ENCODE results near the gene DBT. TPM values are rescaled to one million over a fixed set of nuclear protein-coding genes. Genes with fewer than 3 reads are reported as not detected.
"Not testable (repeated sequence)": the region's sequence is repeated elsewhere in the genome, so short reads cannot be mapped to it uniquely, and the experiment has no call there.

The DBT gene
- 6.1 TPM in 2 replicates for polyA plus RNA-seq (2013)

- H4K8ac ChIP-seq (ENCODE audit: low read depth, low read length) = peak within 1 kb of the TSS; percentile 91
- H3K14ac ChIP-seq (ENCODE audit: low read length) = peak within 1 kb of the TSS; percentile 83
- H2BK12ac ChIP-seq (ENCODE audit: low read length) = no peak within 1 kb of the TSS
- peak within 1 kb of the TSS; percentile 64 for H4K91ac ChIP-seq (ENCODE audit: low read depth, low read length)
- H2BK5ac ChIP-seq (ENCODE audit: low read depth, low read length, poor library complexity) = peak within 1 kb of the TSS; percentile 24
- H3K27me3 ChIP-seq (ENCODE audit: insufficient read depth, low read length) = no peaks in the 10 kb centered on the region
- peak within 1 kb of the TSS; percentile 41 for H3K4ac ChIP-seq (ENCODE audit: low read depth, low read length)
- peak; percentile 95 to 96 for DNase-seq
- peaks cover 6% of the 10 kb centered on the region for H3K79me2 ChIP-seq (ENCODE audit: control insufficient read depth, insufficient read depth, low read length, poor library complexity)
- no peaks in the 10 kb centered on the region for H3K9me3 ChIP-seq (ENCODE audit: insufficient read depth, low read depth, low read length)
- peak within 1 kb of the TSS; percentile 98 for H3K4me3 ChIP-seq (ENCODE audit: low read depth, low read length)
- H3K79me1 ChIP-seq (ENCODE audit: low read length) = peaks cover 5% of the 10 kb centered on the region
- peak within 1 kb of the TSS; percentile 62 for H3K18ac ChIP-seq (ENCODE audit: low read length)
- peak within 1 kb of the TSS; percentile 53 for H2AFZ ChIP-seq (ENCODE audit: insufficient read depth, low read length, poor library complexity)
- WGBS (ENCODE audit: extremely low coverage, insufficient coverage, insufficient read length) = no CpG with 5 or more reads among the region's 31 CpGs
- no peak within 1 kb of the TSS for H2AK5ac ChIP-seq (ENCODE audit: low read length)
- H3K27ac ChIP-seq (ENCODE audit: low read depth, low read length) = peak within 1 kb of the TSS; percentile 41
- H3K9ac ChIP-seq (ENCODE audit: low read length) = peak within 1 kb of the TSS; percentile 99
- H2BK120ac ChIP-seq (ENCODE audit: insufficient read depth, low read length, poor library complexity) = peak within 1 kb of the TSS; percentile 19
- no peak within 1 kb of the TSS for H3K23ac ChIP-seq (ENCODE audit: low read length)
- peak within 1 kb of the TSS; percentile 76 for H3K4me2 ChIP-seq (ENCODE audit: low read length)
- H3K36me3 ChIP-seq (ENCODE audit: control insufficient read depth in 1 of 2, insufficient read depth in 2 of 2, low read length in 2 of 2) = no peaks in the 10 kb centered on the region
- peaks cover 0 to 5% of the 10 kb centered on the region in 2 experiments for H3K4me1 ChIP-seq (ENCODE audit: control insufficient read depth in 1 of 2, insufficient read depth in 2 of 2, low read length in 2 of 2)
- peak within 1 kb of the TSS; percentile 54 for H4K12ac ChIP-seq (ENCODE audit: low read depth, low read length)
These were observed at the start of gene DBT for GRCh38 chr1:100249537-100250257. Gene DBT, minus strand, starts transcription at chr1:100249834. Its CDS starts 14 bp downstream, at chr1:100249820.

GRCh38 chr1:100298512-100298911 is 48.9 kb upstream of the DBT start:
- Histone ChIP-seq H4K12ac (ENCODE audit: low read depth, low read length) (no peak overlapping the region), H2BK5ac (ENCODE audit: low read depth, low read length, poor library complexity) (no peak overlapping the region), H3K9me3 (ENCODE audit: insufficient read depth, low read depth, low read length) (no peaks in the 10 kb centered on the region), H4K91ac (ENCODE audit: low read depth, low read length) (no peak overlapping the region), H3K79me2 (ENCODE audit: control insufficient read depth, insufficient read depth, low read length, poor library complexity) (no peaks in the 10 kb centered on the region), H2AK5ac (ENCODE audit: low read length) (no peak overlapping the region), H4K8ac (ENCODE audit: low read depth, low read length) (no peak overlapping the region), H3K18ac (ENCODE audit: low read length) (no peak overlapping the region), H3K14ac (ENCODE audit: low read length) (no peak overlapping the region), H3K9ac (ENCODE audit: low read length) (no peak overlapping the region), H2AFZ (ENCODE audit: insufficient read depth, low read length, poor library complexity) (no peak overlapping the region), H3K4me3 (ENCODE audit: low read depth, low read length) (no peak overlapping the region), H3K23ac (ENCODE audit: low read length) (no peak overlapping the region), H2BK12ac (ENCODE audit: low read length) (no peak overlapping the region), H3K36me3 (ENCODE audit: control insufficient read depth in 1 of 2, insufficient read depth in 2 of 2, low read length in 2 of 2) (no peaks in the 10 kb centered on the region), H3K79me1 (ENCODE audit: low read length) (no peaks in the 10 kb centered on the region), H2BK120ac (ENCODE audit: insufficient read depth, low read length, poor library complexity) (no peak overlapping the region), H3K4me2 (ENCODE audit: low read length) (no peak overlapping the region), H3K4ac (ENCODE audit: low read depth, low read length) (no peak overlapping the region), H3K27ac (ENCODE audit: low read depth, low read length) (no peak overlapping the region), H3K27me3 (ENCODE audit: insufficient read depth, low read length) (no peaks in the 10 kb centered on the region), H3K4me1 (ENCODE audit: control insufficient read depth in 1 of 2, insufficient read depth in 2 of 2, low read length in 2 of 2) (no peaks in the 10 kb centered on the region)
- DNase-seq = no peak
- WGBS (ENCODE audit: extremely low coverage, insufficient coverage, insufficient read length) = no CpG with 5 or more reads among the region's 4 CpGs

- not testable (repeated sequence) for H4K8ac ChIP-seq (ENCODE audit: low read depth, low read length); DNase-seq; H3K36me3 ChIP-seq (ENCODE audit: control insufficient read depth in 1 of 2, insufficient read depth in 2 of 2, low read length in 2 of 2); H2BK120ac ChIP-seq (ENCODE audit: insufficient read depth, low read length, poor library complexity); H3K79me1 ChIP-seq (ENCODE audit: low read length); H4K91ac ChIP-seq (ENCODE audit: low read depth, low read length); H3K27me3 ChIP-seq (ENCODE audit: insufficient read depth, low read length); H2BK5ac ChIP-seq (ENCODE audit: low read depth, low read length, poor library complexity); H3K4me1 ChIP-seq (ENCODE audit: control insufficient read depth in 1 of 2, insufficient read depth in 2 of 2, low read length in 2 of 2); H3K9me3 ChIP-seq (ENCODE audit: insufficient read depth, low read depth, low read length); H3K79me2 ChIP-seq (ENCODE audit: control insufficient read depth, insufficient read depth, low read length, poor library complexity); H4K12ac ChIP-seq (ENCODE audit: low read depth, low read length); H3K9ac ChIP-seq (ENCODE audit: low read length); H2AFZ ChIP-seq (ENCODE audit: insufficient read depth, low read length, poor library complexity); H3K4me2 ChIP-seq (ENCODE audit: low read length); H2AK5ac ChIP-seq (ENCODE audit: low read length); H3K4ac ChIP-seq (ENCODE audit: low read depth, low read length); H3K23ac ChIP-seq (ENCODE audit: low read length); H3K27ac ChIP-seq (ENCODE audit: low read depth, low read length); H3K18ac ChIP-seq (ENCODE audit: low read length); H3K14ac ChIP-seq (ENCODE audit: low read length); H2BK12ac ChIP-seq (ENCODE audit: low read length); H3K4me3 ChIP-seq (ENCODE audit: low read depth, low read length)
These were observed 47.4 kb upstream of the DBT start for GRCh38 chr1:100296997-100297396.

- Histone ChIP-seq H3K4ac (ENCODE audit: low read depth, low read length) (no peak overlapping the region), H4K12ac (ENCODE audit: low read depth, low read length) (no peak overlapping the region), H3K23ac (ENCODE audit: low read length) (no peak overlapping the region), H2BK5ac (ENCODE audit: low read depth, low read length, poor library complexity) (no peak overlapping the region), H2AFZ (ENCODE audit: insufficient read depth, low read length, poor library complexity) (no peak overlapping the region), H3K18ac (ENCODE audit: low read length) (no peak overlapping the region), H3K9me3 (ENCODE audit: insufficient read depth, low read depth, low read length) (no peaks in the 10 kb centered on the region), H3K79me1 (ENCODE audit: low read length) (no peaks in the 10 kb centered on the region), H2AK5ac (ENCODE audit: low read length) (no peak overlapping the region), H3K27me3 (ENCODE audit: insufficient read depth, low read length) (no peaks in the 10 kb centered on the region), H3K4me1 (ENCODE audit: control insufficient read depth in 1 of 2, insufficient read depth in 2 of 2, low read length in 2 of 2) (no peaks in the 10 kb centered on the region), H2BK12ac (ENCODE audit: low read length) (no peak overlapping the region), H3K4me3 (ENCODE audit: low read depth, low read length) (no peak overlapping the region), H2BK120ac (ENCODE audit: insufficient read depth, low read length, poor library complexity) (no peak overlapping the region), H4K8ac (ENCODE audit: low read depth, low read length) (peak overlapping the region; percentile 28), H3K14ac (ENCODE audit: low read length) (no peak overlapping the region), H4K91ac (ENCODE audit: low read depth, low read length) (no peak overlapping the region), H3K36me3 (ENCODE audit: control insufficient read depth in 1 of 2, insufficient read depth in 2 of 2, low read length in 2 of 2) (peaks cover 0 to 3% of the 10 kb centered on the region in 2 experiments), H3K79me2 (ENCODE audit: control insufficient read depth, insufficient read depth, low read length, poor library complexity) (no peaks in the 10 kb centered on the region), H3K27ac (ENCODE audit: low read depth, low read length) (no peak overlapping the region), H3K9ac (ENCODE audit: low read length) (no peak overlapping the region), H3K4me2 (ENCODE audit: low read length) (no peak overlapping the region)
- no CpG with 5 or more reads among the region's 8 CpGs for WGBS (ENCODE audit: extremely low coverage, insufficient coverage, insufficient read length)
- DNase-seq = no peak
These were observed 46.5 kb upstream of the DBT start for GRCh38 chr1:100296140-100296539.
